Effector CD8-positive, alpha-beta T cell (primary cell): Measurements from ENCODE around the gene USP47.

ENCODE experiments used
- DNase-seq: peaks from one replicate; lab custom pipeline; 2025; lab: John Stamatoyannopoulos, UW

The USP47 gene

GRCh38 chr11:12001186-12001585, 159.4 kb downstream of the USP47 start:
- no peak for DNase-seq

DNA sequence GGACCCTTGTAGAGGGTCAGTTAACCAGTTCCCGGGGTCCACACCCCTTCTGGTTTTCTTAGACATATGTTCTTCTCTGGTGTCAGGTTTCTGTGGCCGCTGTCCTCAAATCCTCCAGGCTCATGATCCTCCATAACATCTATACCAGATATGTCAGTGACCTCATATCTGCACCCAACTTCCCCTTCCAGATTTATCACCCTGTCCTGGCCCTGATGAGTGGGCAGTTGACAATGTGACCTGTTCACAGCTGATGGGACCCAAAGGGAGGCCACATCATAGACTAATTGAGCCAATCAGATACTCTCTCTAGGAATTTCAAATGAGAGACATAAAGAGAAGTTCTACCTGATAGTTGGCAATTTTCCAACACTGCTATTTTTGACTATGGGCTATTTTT, 161.6 kb downstream of the USP47 start:
- DNase-seq: no peak

GRCh38 chr11:12003815-12004214, 162.0 kb downstream of the USP47 start:
- DNase-seq: no peak

- DNase-seq: no peak
These were observed 163.3 kb downstream of the USP47 start for GRCh38 chr11:12005061-12005460.

DNA sequence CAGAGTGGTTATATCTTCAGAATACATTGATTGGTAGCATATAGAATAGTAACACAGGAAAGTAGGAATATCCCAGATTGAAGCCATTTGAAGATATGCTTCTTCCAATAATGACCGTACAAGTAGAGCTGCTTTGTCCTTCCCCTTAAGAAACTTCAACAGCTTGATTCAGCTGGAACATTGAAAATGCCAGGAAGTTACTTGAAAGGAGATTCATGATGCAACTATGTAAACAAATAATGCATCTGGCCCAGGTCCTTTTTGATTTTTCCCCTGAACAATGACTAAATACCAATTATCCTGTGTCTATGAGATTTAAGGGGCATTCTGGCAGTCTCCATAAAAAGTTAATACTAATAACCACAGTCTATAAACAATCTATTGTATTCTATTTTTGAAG, 163.7 kb downstream of the USP47 start:
- DNase-seq: no peak

DNA sequence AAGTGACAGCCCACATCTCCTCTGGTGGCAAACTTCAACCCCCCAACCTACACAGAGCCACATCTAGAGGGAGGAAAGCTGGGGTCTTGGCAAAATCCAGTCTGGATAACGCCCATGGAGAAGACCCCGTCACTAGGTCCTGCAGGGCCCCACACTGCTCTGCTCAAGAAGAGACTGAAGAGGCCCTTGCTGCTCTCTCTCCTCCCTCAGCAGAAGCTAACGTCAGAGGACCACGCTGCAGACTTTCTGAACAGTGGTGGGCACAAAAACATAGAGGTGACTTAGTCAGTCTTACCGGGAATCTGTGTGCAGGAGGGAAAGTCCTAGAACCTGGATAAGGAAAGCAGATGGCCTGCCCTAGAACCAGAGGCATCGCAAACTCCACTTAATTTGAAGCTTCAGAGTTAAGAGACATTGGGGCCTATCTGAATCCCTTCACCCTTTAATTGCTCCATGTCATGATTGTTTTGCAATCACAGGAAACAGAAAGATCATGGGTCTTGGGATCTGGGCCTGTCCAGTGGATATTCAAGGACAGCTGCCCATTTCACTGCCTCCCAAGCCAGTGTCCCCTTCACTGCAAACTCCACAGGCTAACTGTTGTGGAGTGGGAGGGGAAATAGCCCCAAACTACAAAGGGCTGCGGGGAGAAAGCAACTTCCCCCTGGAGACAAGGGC, 164.9 kb downstream of the USP47 start:
- DNase-seq: no peak

- DNase-seq: no peak
These were observed 165.4 kb downstream of the USP47 start for GRCh38 chr11:12007230-12007593.

DNA sequence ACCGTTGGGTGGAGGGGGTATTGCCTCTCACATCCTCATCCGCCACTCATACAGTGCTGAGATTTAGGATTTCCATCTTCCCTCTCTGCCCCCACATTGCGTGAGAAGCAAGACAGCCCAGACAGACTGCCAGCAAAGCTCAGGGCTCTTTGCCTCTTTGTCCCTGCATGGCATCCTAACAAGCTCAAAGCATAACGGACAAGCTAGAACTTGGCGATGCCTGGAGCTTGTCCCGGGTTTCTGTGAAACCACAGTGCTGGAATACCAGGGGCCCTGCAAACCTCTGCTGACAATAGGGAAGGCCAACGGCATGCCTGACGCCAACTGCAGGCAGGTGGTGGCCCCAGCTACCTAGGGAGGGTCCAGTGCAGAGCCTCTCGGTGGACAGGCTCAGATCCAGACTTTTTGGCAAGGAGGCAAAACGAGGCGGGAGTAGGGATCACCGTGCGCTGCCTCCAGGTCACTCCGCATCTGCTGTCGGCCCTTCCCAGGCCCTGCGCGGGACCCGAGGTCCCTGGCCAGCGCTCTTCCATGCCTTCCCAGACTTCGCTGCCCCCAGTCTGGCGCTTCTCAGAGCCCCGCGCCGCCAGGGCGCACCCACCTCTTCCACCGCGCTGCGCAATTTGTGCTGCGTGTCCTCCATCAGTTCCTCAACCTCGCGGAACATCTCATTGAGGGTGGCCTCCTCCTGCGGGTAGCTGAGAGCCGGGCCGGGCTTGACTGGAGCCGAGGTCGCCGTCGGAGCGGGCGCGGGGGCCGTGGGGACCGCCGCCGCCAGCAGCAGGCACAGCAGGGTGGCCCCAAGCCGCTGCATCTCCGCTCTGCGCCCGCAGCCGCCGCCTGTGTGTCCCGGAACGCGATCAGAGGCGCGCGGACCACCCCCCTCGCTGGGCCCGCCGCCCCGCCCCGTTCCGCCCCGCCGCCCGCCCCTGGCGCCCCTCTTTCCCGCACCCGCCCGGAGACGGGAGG, 166.3 kb downstream of the USP47 start, which contains the start of gene DKK3:
Gene DKK3, minus strand, starts transcription at position 858 of the 969 bp plus-strand sequence. Its CDS starts 44 bp downstream, at position 814.
- DNase-seq: no peak
